Stimulated activated naive CD8-positive, alpha-beta T cell treated with anti-CD3 and anti-CD28 coated beads, Interleukin-15, Interleukin-2, amounts not matched to agents 100 ng/mL and 50 ng/mL, for 24 hours (primary cell): ENCODE data around the gene C15orf40.
A peak's percentile ranks its signal among the peaks of the same experiment; 100 is the strongest.
"Not testable (repeated sequence)": the region's sequence is repeated elsewhere in the genome, so short reads cannot be mapped to it uniquely, and the experiment has no call there.

Source experiments
- H3K27ac Mint-ChIP-seq: one replicate; pipeline ENCODE4 v1.8.0; 2021; ENCODE audit warnings: mild to moderate bottlenecking, mixed read lengths
- H3K27me3 Mint-ChIP-seq: one replicate; pipeline ENCODE4 v1.8.0; 2021; ENCODE audit warnings: mixed read lengths
- H3K36me3 Mint-ChIP-seq: one replicate; pipeline ENCODE4 v1.8.0; 2021; ENCODE audit warnings: low read depth, mixed read lengths
- H3K4me1 Mint-ChIP-seq: one replicate; pipeline ENCODE4 v1.8.0; 2021; ENCODE audit warnings: low read depth, mixed read lengths
- H3K4me3 Mint-ChIP-seq: one replicate; pipeline ENCODE4 v1.8.0; 2021; ENCODE audit warnings: mild to moderate bottlenecking, mixed read lengths
- H3K9me3 Mint-ChIP-seq: one replicate; pipeline ENCODE4 v1.8.0; 2021; ENCODE audit warnings: mixed read lengths

Gene C15orf40

DNA sequence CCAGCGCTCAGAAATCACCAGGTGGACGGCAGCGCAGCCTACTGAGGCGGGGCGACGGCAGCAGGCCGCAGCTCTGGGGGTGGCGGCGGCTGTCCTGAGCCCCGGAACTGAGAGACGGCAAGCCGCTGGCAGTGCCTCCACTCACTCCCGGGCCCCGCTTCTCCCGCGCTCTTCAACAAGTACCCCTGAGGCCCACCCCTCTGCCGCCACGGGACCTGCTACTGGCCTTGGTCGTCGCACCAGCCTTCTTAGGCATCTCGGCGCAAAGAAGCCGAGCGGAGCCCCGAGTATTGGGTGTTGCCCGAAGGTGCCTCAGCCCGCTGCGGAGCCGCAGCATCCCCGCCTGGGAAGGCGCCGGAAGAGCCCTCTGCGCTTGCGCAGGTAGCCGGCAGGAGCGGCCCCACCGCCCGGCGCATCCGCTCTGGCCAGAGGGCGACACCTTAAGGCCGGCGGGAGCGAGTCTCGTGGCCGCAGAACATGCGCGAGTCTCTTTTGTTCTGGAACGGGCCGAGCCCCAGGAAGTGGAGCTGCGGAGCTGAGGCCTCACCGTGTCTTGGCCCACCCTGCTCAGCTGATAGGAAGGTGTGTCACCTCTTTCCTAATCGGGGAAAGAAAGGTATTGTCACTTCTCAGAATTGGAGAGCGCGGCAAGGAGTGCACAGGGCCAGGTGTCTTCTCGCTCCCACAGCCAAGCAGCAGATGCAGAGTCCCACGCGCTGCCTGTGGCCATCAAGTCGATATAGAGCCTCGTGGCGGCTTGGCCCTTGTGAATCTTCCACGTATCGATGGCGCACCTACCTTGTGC, at the start of gene C15orf40:
TSS of gene C15orf40 (minus strand) at position 369 of the 805 bp plus-strand sequence. CDS start at position 337, 32 bp downstream.
- Mint-ChIP-seq H3K36me3 (peaks cover 51% of the 10 kb centered on the region), H3K27me3 (no peaks in the 10 kb centered on the region), H3K4me3 (peak within 1 kb of the TSS; percentile 92), H3K9me3 (peaks cover 14% of the 10 kb centered on the region), H3K27ac (peak within 1 kb of the TSS; percentile 93), H3K4me1 (peaks cover 44% of the 10 kb centered on the region)

DNA sequence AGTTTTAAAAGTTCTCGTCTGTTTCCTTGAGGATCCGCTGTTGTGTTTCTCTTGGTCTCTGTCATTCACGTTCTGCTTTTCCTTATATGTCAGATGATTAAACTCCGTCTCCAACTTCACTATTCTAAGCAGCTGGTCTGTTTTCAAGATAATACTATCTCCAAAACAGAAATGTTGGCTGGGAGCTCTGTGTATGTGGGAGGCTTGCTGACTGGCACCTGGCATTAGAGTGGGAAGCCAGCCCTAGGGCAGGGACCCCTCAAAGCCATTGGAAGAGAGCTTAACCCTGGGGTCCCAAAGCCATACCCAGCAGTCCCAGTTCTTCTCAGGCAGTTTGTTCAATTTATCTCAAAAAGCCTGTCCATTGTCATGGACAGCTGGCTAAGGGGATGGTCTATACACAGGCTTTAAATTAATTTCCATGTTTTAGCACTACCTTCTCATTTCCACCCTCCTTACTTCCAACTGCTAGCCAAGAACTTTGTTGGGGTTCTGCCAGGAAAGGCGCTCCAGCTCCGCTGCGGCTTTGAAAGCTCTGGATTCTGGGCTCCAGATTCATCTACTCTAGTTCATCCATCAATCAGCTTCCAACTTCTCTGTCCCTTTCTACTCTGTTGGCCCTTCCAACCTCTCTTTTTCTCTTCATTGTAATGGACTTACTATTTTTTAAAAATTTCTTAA, 46.4 kb upstream of the C15orf40 start:
- H3K27ac Mint-ChIP-seq, result no peak overlapping the region
- peaks cover 13% of the 10 kb centered on the region for H3K4me1 Mint-ChIP-seq
- no peaks in the 10 kb centered on the region for H3K9me3 Mint-ChIP-seq
- H3K36me3 Mint-ChIP-seq, result peaks cover 46% of the 10 kb centered on the region
- no peaks in the 10 kb centered on the region for H3K27me3 Mint-ChIP-seq
- H3K4me3 Mint-ChIP-seq, result no peak overlapping the region

DNA sequence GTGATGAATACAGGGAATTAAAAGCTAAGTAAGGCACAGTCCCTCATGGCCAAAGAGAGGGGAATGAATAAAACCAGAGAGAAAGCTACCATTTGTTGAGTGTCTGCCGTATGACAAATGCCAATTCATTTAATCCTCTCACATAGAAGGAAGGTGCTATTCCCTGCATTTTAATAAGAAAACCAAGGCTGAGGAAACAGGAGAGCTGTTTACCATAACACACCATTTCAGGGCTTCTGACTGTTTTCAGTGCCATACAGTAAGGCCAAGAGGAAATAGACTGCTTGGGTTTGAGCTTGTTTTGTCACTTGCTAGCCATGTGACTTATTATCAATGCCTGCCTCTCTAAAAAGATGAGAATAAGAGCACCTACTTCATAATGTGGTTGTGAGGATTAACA, 45.6 kb upstream of the C15orf40 start:
- Mint-ChIP-seq H3K27ac (no peak overlapping the region), H3K4me1 (peaks cover 13% of the 10 kb centered on the region), H3K27me3 (no peaks in the 10 kb centered on the region), H3K36me3 (peaks cover 52% of the 10 kb centered on the region), H3K4me3 (no peak overlapping the region), H3K9me3 (no peaks in the 10 kb centered on the region)

DNA sequence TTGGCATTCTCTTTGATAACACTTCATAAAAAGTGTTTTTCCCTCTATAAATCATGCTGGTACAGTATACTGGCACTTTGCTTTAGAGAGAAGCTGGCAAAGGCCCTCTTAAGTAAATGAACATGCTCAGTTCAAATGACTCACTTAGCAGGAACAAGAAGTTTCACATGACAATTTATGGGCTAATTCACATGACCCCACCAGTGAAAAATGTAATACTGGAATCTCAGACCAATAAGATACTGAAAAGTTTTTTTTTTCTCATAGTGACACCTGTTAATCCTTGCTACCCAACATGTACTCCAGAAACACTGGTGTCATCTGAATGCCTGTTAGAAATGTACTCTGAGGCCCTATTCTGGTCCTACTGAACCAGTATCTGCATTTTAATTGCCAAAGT, 41.7 kb upstream of the C15orf40 start:
- Mint-ChIP-seq H3K4me1 (peaks cover 4% of the 10 kb centered on the region), H3K4me3 (no peak overlapping the region), H3K36me3 (peaks cover 65% of the 10 kb centered on the region)

DNA sequence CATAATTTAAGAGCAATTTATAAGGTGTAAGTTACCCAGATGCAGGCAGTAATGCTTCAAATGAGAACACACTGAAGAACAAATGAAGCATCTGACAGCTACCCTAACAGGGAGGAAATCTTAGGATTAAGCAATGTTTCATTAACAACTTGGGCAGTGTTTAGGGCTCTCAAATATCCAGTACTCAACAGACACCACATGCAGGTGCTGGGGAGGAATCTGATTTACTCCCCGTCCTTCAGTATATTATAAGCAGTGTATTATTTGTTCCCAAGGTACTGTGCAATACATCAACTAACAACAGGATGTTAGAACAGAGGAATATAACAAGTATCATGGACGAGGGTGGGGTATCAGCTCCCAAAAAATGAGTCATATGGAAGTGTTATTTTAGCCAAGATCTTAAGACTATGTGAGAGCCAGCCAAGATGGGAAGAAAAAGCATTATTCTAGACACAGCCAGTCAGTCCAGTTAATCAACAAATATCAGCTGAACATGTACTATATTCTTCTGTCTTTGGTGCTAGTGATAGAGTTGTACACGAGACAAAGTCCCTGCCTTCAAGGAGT, 35.2 kb upstream of the C15orf40 start:
- Mint-ChIP-seq H3K4me3 (no peak overlapping the region), H3K27me3 (no peaks in the 10 kb centered on the region), H3K9me3 (no peaks in the 10 kb centered on the region), H3K27ac (no peak overlapping the region), H3K36me3 (peaks cover 66% of the 10 kb centered on the region), H3K4me1 (no peaks in the 10 kb centered on the region)

More for the DNA sequence above, 41.7 kb upstream of the C15orf40 start:
- Mint-ChIP-seq H3K9me3 (no peaks in the 10 kb centered on the region), H3K27me3 (no peaks in the 10 kb centered on the region), H3K27ac (no peak overlapping the region)

DNA sequence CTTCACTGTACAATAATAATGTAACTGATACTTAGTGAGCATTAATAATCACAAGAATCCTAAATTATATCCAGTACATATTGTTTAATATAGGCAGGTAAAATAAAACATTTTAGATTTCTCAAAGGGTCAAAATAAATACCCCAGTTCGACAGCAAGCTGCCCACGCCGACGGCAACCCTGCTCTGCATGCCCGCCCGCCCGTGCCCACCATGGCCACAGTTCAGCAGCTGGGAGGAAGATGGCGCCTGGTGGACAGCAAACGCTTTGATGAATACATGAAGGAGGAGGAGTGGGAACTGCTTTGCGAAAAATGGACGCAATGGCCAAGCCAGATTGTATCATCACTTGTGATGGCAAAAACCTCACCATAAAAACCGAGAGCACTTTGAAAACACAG, 32.7 kb upstream of the C15orf40 start:
- no peaks in the 10 kb centered on the region for H3K9me3 Mint-ChIP-seq
- no peaks in the 10 kb centered on the region for H3K27me3 Mint-ChIP-seq
- no peak overlapping the region for H3K4me3 Mint-ChIP-seq
- peaks cover 80% of the 10 kb centered on the region for H3K36me3 Mint-ChIP-seq
- H3K27ac Mint-ChIP-seq, result no peak overlapping the region
- H3K4me1 Mint-ChIP-seq, result peaks cover 3% of the 10 kb centered on the region

DNA sequence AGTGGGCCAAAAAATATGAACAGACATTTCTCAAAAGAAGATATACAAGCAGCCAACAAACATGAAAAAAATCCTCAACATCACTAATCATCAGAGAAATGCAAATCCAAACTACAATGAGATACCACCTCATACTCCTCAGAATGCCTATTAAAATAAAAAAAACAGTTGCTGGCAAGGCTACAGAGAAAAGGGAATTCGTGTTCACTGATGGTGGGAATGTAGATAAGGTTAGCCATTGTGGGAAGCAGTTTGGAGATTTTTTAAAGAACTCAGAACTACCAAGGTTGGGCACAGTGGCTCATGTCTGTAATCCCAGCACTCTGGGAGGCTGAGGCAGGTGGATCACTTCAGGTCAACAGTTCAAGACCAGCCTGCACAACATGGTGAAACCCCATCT, 27.8 kb upstream of the C15orf40 start:
- Mint-ChIP-seq H3K4me1 (peaks cover 30% of the 10 kb centered on the region), H3K4me3 (no peak overlapping the region), H3K36me3 (peaks cover 78% of the 10 kb centered on the region), H3K27ac (peak overlapping the region; percentile 74), H3K9me3 (peaks cover 5% of the 10 kb centered on the region), H3K27me3 (no peaks in the 10 kb centered on the region)

DNA sequence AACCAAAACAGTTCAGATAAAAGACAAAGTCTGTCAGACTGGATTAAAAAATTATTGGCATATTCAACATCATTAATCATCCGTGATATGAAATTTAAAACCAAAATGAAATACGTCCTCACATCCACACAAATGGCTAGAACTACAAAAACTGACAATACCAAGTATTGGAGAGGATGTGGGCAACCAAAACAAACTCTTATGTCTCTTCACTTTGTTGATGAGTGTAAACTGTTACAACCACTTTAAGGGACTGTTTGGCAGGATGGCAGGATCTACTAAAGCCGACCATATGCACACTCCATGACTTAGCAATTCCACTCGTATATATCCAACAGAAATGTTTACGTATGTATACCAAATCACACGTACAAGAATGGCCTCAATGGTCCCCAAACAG, 24.8 kb upstream of the C15orf40 start:
- Mint-ChIP-seq H3K36me3 (peaks cover 75% of the 10 kb centered on the region), H3K27me3 (no peaks in the 10 kb centered on the region), H3K4me1 (peaks cover 30% of the 10 kb centered on the region), H3K27ac (no peak overlapping the region), H3K9me3 (peaks cover 5% of the 10 kb centered on the region), H3K4me3 (no peak overlapping the region)

DNA sequence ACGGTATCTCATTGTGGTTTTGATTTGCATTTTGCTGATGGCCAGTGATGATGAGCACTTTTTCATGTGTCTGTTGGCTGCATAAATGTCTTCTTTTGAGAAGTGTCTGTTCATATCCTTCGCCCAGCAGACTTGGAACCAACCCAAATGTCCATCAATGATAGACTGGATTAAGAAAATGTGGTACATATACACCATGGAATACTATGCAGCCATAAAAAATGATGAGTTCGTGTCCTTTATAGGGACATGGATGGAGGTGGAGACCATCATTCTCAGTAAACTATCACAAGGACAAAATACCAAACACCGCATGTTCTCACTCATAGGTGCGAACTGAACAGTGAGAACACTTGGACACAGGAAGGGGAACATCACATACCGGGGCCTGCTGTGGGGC, 19.8 kb upstream of the C15orf40 start:
- H3K9me3 Mint-ChIP-seq, H3K27me3 Mint-ChIP-seq, H3K4me3 Mint-ChIP-seq, H3K4me1 Mint-ChIP-seq: not testable (repeated sequence)
- Mint-ChIP-seq H3K36me3 (peaks cover 65% of the 10 kb centered on the region), H3K27ac (peak overlapping the region; percentile 13)

DNA sequence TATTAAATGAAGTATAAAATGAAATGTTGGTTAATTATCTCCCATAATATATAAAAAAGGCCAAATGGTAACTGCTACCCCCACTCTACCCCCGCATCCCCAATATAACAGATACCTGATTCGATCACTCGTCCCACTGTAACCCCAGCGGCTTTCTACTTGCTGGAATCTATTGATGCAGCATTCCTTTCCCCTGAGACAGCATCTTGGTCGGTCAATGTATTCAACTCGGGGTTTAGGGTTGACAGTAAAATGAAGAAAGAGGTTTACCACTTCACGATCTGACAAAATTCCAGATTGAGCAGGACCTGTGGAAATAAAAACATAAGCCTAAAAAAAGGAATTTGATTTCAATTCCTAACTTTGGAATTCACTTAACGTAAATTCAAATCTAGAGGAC, 18.6 kb upstream of the C15orf40 start:
- H3K4me3 Mint-ChIP-seq, result no peak overlapping the region
- no peak overlapping the region for H3K27ac Mint-ChIP-seq
- H3K27me3 Mint-ChIP-seq, result no peaks in the 10 kb centered on the region
- no peaks in the 10 kb centered on the region for H3K4me1 Mint-ChIP-seq
- no peaks in the 10 kb centered on the region for H3K9me3 Mint-ChIP-seq
- peaks cover 61% of the 10 kb centered on the region for H3K36me3 Mint-ChIP-seq

DNA sequence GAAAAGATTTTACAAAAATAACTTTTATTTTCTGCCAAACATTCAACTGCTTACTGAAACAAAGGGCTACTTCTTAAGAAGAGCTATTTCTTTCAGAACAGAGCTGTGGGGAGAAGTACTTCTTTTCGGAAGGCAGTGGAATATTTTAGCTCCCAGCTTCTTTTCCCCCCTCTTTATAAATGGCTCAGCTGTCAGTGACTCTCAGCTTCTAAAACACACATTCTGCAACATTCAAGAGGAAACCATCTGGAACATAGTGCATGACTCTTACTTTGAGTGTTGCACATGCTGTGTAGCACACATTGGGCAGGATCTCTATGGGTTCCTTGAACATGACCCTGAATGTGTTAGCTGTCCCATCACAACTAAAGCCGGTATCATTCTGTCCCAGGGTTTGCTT, 7.0 kb upstream of the C15orf40 start:
- no peaks in the 10 kb centered on the region for H3K9me3 Mint-ChIP-seq
- peaks cover 15% of the 10 kb centered on the region for H3K4me1 Mint-ChIP-seq
- no peaks in the 10 kb centered on the region for H3K27me3 Mint-ChIP-seq
- H3K36me3 Mint-ChIP-seq, result peaks cover 30% of the 10 kb centered on the region
- no peak overlapping the region for H3K27ac Mint-ChIP-seq
- H3K4me3 Mint-ChIP-seq, result no peak overlapping the region

DNA sequence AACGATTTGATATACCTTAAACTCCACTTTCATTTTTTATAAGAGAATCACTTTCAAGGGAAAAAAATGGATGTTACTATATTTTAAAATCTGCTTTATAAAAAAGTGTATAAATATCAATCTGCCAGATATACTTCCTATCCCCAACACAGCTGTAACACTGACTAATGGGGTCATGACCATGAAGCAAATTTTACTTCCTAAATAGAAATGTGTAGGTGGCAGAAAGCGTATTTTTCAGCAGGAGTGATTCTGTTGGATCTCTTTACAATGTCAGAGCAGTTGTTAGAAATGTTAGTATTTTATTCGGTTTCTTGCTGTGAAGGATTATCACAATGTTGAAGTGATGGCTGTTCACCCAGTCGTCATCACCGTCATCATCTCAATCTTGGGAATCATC, 5.5 kb upstream of the C15orf40 start:
- Mint-ChIP-seq H3K4me3 (no peak overlapping the region), H3K27ac (no peak overlapping the region), H3K9me3 (peaks cover 12% of the 10 kb centered on the region), H3K27me3 (no peaks in the 10 kb centered on the region), H3K36me3 (peaks cover 38% of the 10 kb centered on the region), H3K4me1 (peaks cover 27% of the 10 kb centered on the region)

DNA sequence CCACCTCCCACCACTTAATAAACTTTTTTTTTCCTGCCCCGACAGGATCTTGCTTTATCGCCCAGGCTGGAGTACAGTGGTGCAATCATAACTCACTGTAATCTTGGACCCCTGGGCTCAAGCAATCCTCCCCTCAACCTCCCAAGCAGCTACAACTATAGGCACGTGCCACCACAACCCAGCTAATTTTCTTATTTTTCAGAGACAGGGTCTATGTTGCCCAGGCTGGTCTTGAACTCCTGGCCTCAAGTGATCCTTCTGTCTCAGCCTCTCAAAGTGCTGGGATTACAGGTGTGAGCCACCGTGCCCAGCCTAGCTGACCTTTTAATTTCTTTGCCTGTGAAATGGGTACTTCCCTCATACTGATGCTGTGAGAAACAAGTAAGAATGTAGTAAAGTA, 3.9 kb upstream of the C15orf40 start:
- Mint-ChIP-seq H3K27me3 (no peaks in the 10 kb centered on the region), H3K27ac (no peak overlapping the region), H3K36me3 (peaks cover 44% of the 10 kb centered on the region), H3K4me3 (no peak overlapping the region), H3K9me3 (peaks cover 14% of the 10 kb centered on the region), H3K4me1 (peaks cover 35% of the 10 kb centered on the region)

DNA sequence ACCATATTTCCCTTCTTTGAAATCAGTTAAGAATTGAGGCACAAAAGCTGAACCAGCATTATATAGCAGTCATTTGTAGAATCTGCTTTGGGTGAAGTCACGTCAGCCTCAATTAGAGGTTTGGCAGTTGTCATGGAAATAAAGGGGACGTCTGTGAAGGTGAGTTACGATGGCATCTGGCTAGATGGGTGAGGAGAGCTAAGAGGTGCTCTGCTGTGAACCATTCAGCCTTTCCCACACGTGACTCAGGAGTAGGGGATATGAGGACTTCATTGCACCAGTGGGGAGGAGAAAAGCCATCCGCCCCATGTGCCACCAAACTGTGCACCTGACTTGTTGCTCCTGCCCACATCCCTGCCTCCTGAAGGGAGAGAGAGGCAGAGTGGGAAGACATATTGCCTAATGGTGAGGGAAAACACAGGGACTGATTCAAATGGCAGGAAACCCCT, 2.8 kb upstream of the C15orf40 start:
- Mint-ChIP-seq H3K4me3 (peak overlapping the region; percentile 11), H3K36me3 (peaks cover 47% of the 10 kb centered on the region), H3K27ac (no peak overlapping the region), H3K9me3 (peaks cover 14% of the 10 kb centered on the region), H3K4me1 (peaks cover 44% of the 10 kb centered on the region), H3K27me3 (no peaks in the 10 kb centered on the region)

DNA sequence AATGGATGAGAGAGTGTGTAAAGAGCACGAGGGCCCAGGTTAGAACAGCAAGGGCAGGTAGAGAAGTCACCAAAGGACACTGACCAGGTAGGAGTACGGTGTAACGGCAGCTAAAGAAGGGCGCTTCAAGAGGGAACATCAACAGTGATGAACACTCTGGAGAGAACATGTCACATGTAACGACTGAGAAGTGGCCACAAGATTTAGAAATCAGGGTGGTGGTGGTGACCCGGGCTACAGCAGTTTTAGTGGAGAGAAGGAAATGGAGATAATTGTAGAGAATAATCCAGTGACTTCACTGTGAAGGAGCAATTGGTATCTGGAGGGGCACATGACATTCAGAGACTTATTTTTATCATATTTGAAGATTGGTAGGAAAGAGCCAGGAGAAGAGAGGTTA, 1.2 kb upstream of the C15orf40 start:
- Mint-ChIP-seq H3K36me3 (peaks cover 50% of the 10 kb centered on the region), H3K27ac (peak overlapping the region; percentile 93), H3K9me3 (peaks cover 14% of the 10 kb centered on the region), H3K4me3 (peak overlapping the region; percentile 92), H3K27me3 (no peaks in the 10 kb centered on the region), H3K4me1 (peaks cover 44% of the 10 kb centered on the region)
